ENCODE results near the gene ADAM12. TPM values are rescaled to one million over a fixed set of nuclear protein-coding genes. Genes with fewer than 3 reads are reported as not detected.

Gene ADAM12
- total and polyA plus RNA-seq, 2 donors (not counting 3 experiments of a cell fraction or from before 2014, with no cell fraction given): 0.22 to 0.33 TPM

DNA sequence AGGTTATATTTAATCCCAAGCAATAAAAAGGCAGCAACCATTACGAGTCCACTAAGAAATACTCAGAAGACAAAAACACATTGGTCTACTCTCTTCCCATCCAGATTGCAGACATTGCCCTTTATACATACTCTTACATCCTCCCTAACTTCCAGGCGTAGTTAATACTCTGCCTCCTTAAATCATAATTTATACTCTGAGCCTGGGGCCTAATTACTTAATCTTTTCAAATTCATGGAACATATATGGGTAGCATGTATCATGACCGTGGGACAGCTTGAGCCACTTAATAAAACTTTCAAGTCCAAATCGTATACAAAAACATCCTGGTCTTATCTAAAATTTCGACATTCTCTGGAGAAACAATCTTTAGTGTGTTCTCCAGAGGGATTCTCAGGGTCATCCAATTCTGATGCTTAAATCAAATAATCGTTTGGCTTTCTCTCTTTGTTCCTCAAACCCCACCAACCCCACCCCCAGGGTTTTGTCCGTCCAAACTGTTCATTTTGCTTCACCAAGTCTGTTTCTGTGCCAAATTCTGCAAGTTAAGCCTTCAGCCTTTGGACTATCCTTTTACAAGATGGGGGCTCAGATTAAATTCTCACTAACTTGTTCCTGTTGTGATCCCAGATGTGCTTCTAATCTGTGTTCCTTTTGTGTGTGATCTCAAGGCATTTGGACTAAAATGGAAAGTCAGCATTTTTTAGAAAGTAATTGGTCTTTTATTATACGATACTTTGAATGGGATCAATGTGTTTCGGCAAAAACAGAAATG is 86.4 kb downstream of the ADAM12 start:
- TF ChIP-seq, protein P1, sequence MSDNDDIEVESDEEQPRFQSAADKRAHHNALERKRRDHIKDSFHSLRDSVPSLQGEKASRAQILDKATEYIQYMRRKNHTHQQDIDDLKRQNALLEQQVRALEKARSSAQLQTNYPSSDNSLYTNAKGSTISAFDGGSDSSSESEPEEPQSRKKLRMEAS (IDR thresholded peaks at IDR 0.05; ENCODE audit: insufficient read depth, insufficient read length): no peak
- TF ChIP-seq, protein P2, sequence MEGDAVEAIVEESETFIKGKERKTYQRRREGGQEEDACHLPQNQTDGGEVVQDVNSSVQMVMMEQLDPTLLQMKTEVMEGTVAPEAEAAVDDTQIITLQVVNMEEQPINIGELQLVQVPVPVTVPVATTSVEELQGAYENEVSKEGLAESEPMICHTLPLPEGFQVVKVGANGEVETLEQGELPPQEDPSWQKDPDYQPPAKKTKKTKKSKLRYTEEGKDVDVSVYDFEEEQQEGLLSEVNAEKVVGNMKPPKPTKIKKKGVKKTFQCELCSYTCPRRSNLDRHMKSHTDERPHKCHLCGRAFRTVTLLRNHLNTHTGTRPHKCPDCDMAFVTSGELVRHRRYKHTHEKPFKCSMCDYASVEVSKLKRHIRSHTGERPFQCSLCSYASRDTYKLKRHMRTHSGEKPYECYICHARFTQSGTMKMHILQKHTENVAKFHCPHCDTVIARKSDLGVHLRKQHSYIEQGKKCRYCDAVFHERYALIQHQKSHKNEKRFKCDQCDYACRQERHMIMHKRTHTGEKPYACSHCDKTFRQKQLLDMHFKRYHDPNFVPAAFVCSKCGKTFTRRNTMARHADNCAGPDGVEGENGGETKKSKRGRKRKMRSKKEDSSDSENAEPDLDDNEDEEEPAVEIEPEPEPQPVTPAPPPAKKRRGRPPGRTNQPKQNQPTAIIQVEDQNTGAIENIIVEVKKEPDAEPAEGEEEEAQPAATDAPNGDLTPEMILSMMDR (IDR thresholded peaks at IDR 0.05; ENCODE audit: extremely low read depth in 1 of 2, insufficient read depth in 1 of 2, low read depth in 1 of 2, low read length in 2 of 2): no peak
- TF ChIP-seq MYC (IDR thresholded peaks at IDR 0.05; ENCODE audit: low read depth, low read length) (no peak), EZH2 (IDR thresholded peaks at IDR 0.05; ENCODE audit: borderline replicate concordance, low read depth, low read length, severe bottlenecking) (no peak), FOS (IDR thresholded peaks at IDR 0.05; ENCODE audit: borderline replicate concordance, insufficient read depth, low read length) (no peak)
- dilution Hi-C loops (cut with MboI; ENCODE audit: extremely low pct_ligation_motif_present, low sequenced_read_pairs) (no loop called here), intact Hi-C loops (cut with micrococcal nuclease) (loop anchor here (5.0 kb wide), 1 partner anchor 320 kb away; no protein-coding TSS in a partner anchor)
- FAIRE-seq: no peak
- H4K20me1 ChIP-seq (replicated peaks; ENCODE audit: control insufficient read depth, extremely low read depth, insufficient read depth, low read length): no peaks in the 10 kb centered on the region
- no peak overlapping the region for H3K4me2 ChIP-seq (ENCODE audit: insufficient read depth, low read length)
- ChIA-PET POLR2A (no interaction called here), CTCF (interaction anchor here (1.6 kb wide), 1 partner anchor 367 kb away, joined by 5 read pairs; no protein-coding TSS in a partner anchor)
- no peak overlapping the region for H2AFZ ChIP-seq (ENCODE audit: low read depth, low read length)
- DNase-seq (ENCODE audit: low read depth, low spot score): no peak
- no TSS peak for BruUV-seq (replicated peaks)
- H3K79me2 ChIP-seq (ENCODE audit: control insufficient read depth, insufficient read depth, low read length): no peaks in the 10 kb centered on the region
- no peaks in the 10 kb centered on the region for H3K9me1 ChIP-seq (replicated peaks; ENCODE audit: control insufficient read depth, extremely low read depth, insufficient read depth, low read length)
- H3K4me3 ChIP-seq (replicated peaks in 1 of 3; ENCODE audit: insufficient read depth in 1 of 3, low read depth in 1 of 3, low read length in 3 of 3): no peak overlapping the region
- no peaks in the 10 kb centered on the region for H3K27me3 ChIP-seq (ENCODE audit: control insufficient read depth in 2 of 2, insufficient read depth in 2 of 2, low read length in 2 of 2)
- H3K4me1 ChIP-seq (ENCODE audit: control insufficient read depth, extremely low read depth, insufficient read depth, low read length): no peaks in the 10 kb centered on the region
- H3K9ac ChIP-seq (replicated peaks; ENCODE audit: extremely low read depth, insufficient read depth, low read length): no peak overlapping the region
- no peak overlapping the region for H3K27ac ChIP-seq (ENCODE audit: insufficient read depth, low read depth, low read length)
- no peaks in the 10 kb centered on the region for H3K36me3 ChIP-seq (ENCODE audit: control insufficient read depth in 2 of 2, extremely low read depth in 1 of 2, insufficient read depth in 2 of 2, low read length in 2 of 2)
- no peaks in the 10 kb centered on the region for H3K9me3 ChIP-seq (replicated peaks; ENCODE audit: control insufficient read depth, insufficient read depth, low read length)
